Natural killer cell (primary cell): ENCODE results near the gene ARPIN. TPM values are rescaled to one million over a fixed set of nuclear protein-coding genes. Genes with fewer than 3 reads are reported as not detected.
"Not testable (repeated sequence)": the region's sequence is repeated elsewhere in the genome, so short reads cannot be mapped to it uniquely, and the experiment has no call there.

Experiments used
- ATAC-seq, 3 donors: fragments of 150-1000 bp in 2 of 3; fragments of 200-7000 bp in 1 of 3; cut with Tn5 transposase; 1 replicate in 1 of 3; 2 replicates in 2 of 3; pipeline ENCODE4 v1.10.0; 2021; ENCODE audit warnings: mild to moderate bottlenecking in 2 of 3, moderate library complexity in 2 of 3
- DNase-seq, 2 donors: peaks; one replicate each; pipeline versions ENCODE4 v3.0.0 to v3.0.0-alpha.2; 2013 to 2021; ENCODE audit warnings: mixed read lengths in 1 of 2
- H3K27ac ChIP-seq: one replicate; pipeline ENCODE4 v1.5.1; 2013; ENCODE audit warnings: mild to moderate bottlenecking, low read length
- H3K27me3 ChIP-seq: one replicate; pipeline ENCODE4 v1.6.1; 2013; ENCODE audit warnings: low read length; ENCODE audit not compliant: control insufficient read depth, insufficient read depth
- H3K36me3 ChIP-seq: one replicate; pipeline ENCODE4 v1.6.1; 2013; ENCODE audit warnings: low read length; ENCODE audit not compliant: control insufficient read depth, insufficient read depth
- H3K4me1 ChIP-seq: one replicate; pipeline ENCODE4 v1.6.1; 2013; ENCODE audit warnings: low read length; ENCODE audit not compliant: control insufficient read depth, insufficient read depth
- H3K4me3 ChIP-seq: one replicate; pipeline ENCODE4 v1.5.1; 2013; ENCODE audit warnings: low read length
- H3K9me3 ChIP-seq: one replicate; pipeline ENCODE4 v1.6.1; 2013; ENCODE audit warnings: low read length; ENCODE audit not compliant: control insufficient read depth, insufficient read depth
- H3K27ac Mint-ChIP-seq, 2 donors: one replicate each; pipeline ENCODE4 v1.8.0; 2022; ENCODE audit warnings: mild to moderate bottlenecking in 2 of 2, mixed read lengths in 2 of 2, moderate library complexity in 1 of 2
- H3K27me3 Mint-ChIP-seq, 2 donors: one replicate each; pipeline ENCODE4 v1.8.0; 2022; ENCODE audit warnings: low read depth in 2 of 2, mixed read lengths in 2 of 2
- H3K36me3 Mint-ChIP-seq: one replicate; pipeline ENCODE4 v1.8.0; 2022; ENCODE audit warnings: mixed read lengths
- H3K4me1 Mint-ChIP-seq, 2 donors: one replicate each; pipeline ENCODE4 v1.8.0; 2022; ENCODE audit warnings: mixed read lengths in 2 of 2
- H3K4me3 Mint-ChIP-seq: one replicate; pipeline ENCODE4 v1.8.0; 2022; ENCODE audit warnings: mild to moderate bottlenecking, moderate library complexity, mixed read lengths
- H3K9me3 Mint-ChIP-seq, 2 donors: one replicate each; pipeline ENCODE4 v1.8.0; 2022; ENCODE audit warnings: mixed read lengths in 2 of 2
- CTCF ChIP-seq: fragments of 200-600 bp; IDR thresholded peaks from one replicate; pipeline ENCODE4 v1.8.0; 2022; ENCODE audit warnings: antibody characterized with exemption
- WGBS: methylation state at CpG from one replicate; pipeline ENCODE4 v1.1.7; 2013; ENCODE audit warnings: missing lambda C conversion rate; ENCODE audit not compliant: insufficient coverage; 5-methylcytosine and 5-hydroxymethylcytosine counted together
- intact Hi-C: fragments of 100-400 bp; cut with micrococcal nuclease; formaldehyde crosslinking; loops from one replicate; pipeline ENCODE4 v1.14.2; 2022
- total RNA-seq, 4 donors: library from RNA; stranded (reverse); fragments of 120-200 nt in 1 of 4; gene quantifications; one replicate each; pipeline versions ENCODE4 v1.2.3 to v1.2.4, GENCODE V29; 2013 to 2022

Gene ARPIN
- total RNA-seq, 3 donors from 2014 or later (not counting 1 experiment from before 2014, with no cell fraction given) = 0.23 to 5.5 (median 0.38) TPM

GRCh38 chr15:89948796-89949195, 36.0 kb upstream of the ARPIN start:
- H3K36me3 ChIP-seq = no peaks in the 10 kb centered on the region
- Mint-ChIP-seq H3K9me3 (no peaks in the 10 kb centered on the region), H3K36me3 (no peaks in the 10 kb centered on the region), H3K27ac (no peak overlapping the region), H3K4me1 (no peaks in the 10 kb centered on the region), H3K4me3 (no peak overlapping the region), H3K27me3 (peaks cover 0 to 6% of the 10 kb centered on the region in 2 donors)
- H3K4me3 ChIP-seq = no peak overlapping the region
- no peaks in the 10 kb centered on the region for H3K9me3 ChIP-seq
- no peak overlapping the region for H3K27ac ChIP-seq
- TF ChIP-seq CTCF = no peak
- WGBS = 90% methylated on average over 6 of the region's 7 CpGs
- intact Hi-C loops = no loop called here
- ATAC-seq = no peak
- H3K4me1 ChIP-seq = no peaks in the 10 kb centered on the region
- H3K27me3 ChIP-seq = no peaks in the 10 kb centered on the region
- DNase-seq = no peak

GRCh38 chr15:89947385-89947784, 34.6 kb upstream of the ARPIN start:
- H3K4me3 ChIP-seq = no peak overlapping the region
- no peaks in the 10 kb centered on the region for H3K4me1 Mint-ChIP-seq
- no peaks in the 10 kb centered on the region for H3K36me3 Mint-ChIP-seq
- H3K27me3 Mint-ChIP-seq = no peaks in the 10 kb centered on the region
- intact Hi-C loops = no loop called here
- H3K36me3 ChIP-seq = no peaks in the 10 kb centered on the region
- DNase-seq (no peak), ATAC-seq (no peak)
- H3K27ac ChIP-seq = no peak overlapping the region
- no peaks in the 10 kb centered on the region for H3K9me3 ChIP-seq
- H3K4me1 ChIP-seq = no peaks in the 10 kb centered on the region
- no peak overlapping the region for H3K4me3 Mint-ChIP-seq
- no peaks in the 10 kb centered on the region for H3K9me3 Mint-ChIP-seq
- no peak for TF ChIP-seq CTCF
- no peak overlapping the region for H3K27ac Mint-ChIP-seq
- no peaks in the 10 kb centered on the region for H3K27me3 ChIP-seq
- 89% methylated on average over 2 of the region's 3 CpGs for WGBS

- Mint-ChIP-seq H3K4me1 (no peaks in the 10 kb centered on the region), H3K9me3 (no peaks in the 10 kb centered on the region), H3K36me3 (no peaks in the 10 kb centered on the region), H3K27ac (no peak overlapping the region), H3K27me3 (no peaks in the 10 kb centered on the region), H3K4me3 (no peak overlapping the region)
- no peaks in the 10 kb centered on the region for H3K4me1 ChIP-seq
- H3K36me3 ChIP-seq = no peaks in the 10 kb centered on the region
- intact Hi-C loops = no loop called here
- ATAC-seq (no peak), DNase-seq (no peak)
- H3K27me3 ChIP-seq = no peaks in the 10 kb centered on the region
- H3K9me3 ChIP-seq = no peaks in the 10 kb centered on the region
- no peak for TF ChIP-seq CTCF
- no peak overlapping the region for H3K27ac ChIP-seq
- WGBS = 89% methylated on average over 5 of the region's 6 CpGs
- H3K4me3 ChIP-seq = no peak overlapping the region
Observed at GRCh38 chr15:89946681-89947299, 34.0 kb upstream of the ARPIN start.

- H3K27me3 ChIP-seq, intact Hi-C loops, ATAC-seq, H3K27me3 Mint-ChIP-seq, H3K4me3 Mint-ChIP-seq, DNase-seq, H3K9me3 Mint-ChIP-seq, H3K9me3 ChIP-seq, H3K36me3 Mint-ChIP-seq, H3K27ac ChIP-seq, H3K4me1 Mint-ChIP-seq, H3K4me1 ChIP-seq, H3K4me3 ChIP-seq, H3K27ac Mint-ChIP-seq, H3K36me3 ChIP-seq: not testable (repeated sequence)
- WGBS = 91% methylated on average over 6 of the region's 6 CpGs
Observed at GRCh38 chr15:89943721-89944120, 31.0 kb upstream of the ARPIN start.
